GM12874 (cell line): ENCODE results near the gene MYCBPAP.

Source experiments
- CTCF ChIP-seq: IDR thresholded peaks from 2 replicates; pipeline ENCODE4 v1.5.1; 2011; ENCODE audit warnings: low read depth, mild to moderate bottlenecking, control low read depth, low read length, moderate library complexity; ENCODE audit not compliant: insufficient read depth

The MYCBPAP gene

GRCh38 chr17:50551433-50551815, 43.2 kb downstream of the MYCBPAP start:
- no peak for TF ChIP-seq CTCF

- TF ChIP-seq CTCF, result no peak
Observed at GRCh38 chr17:50551884-50552283, 43.6 kb downstream of the MYCBPAP start.

GRCh38 chr17:50554201-50554600, 46.0 kb downstream of the MYCBPAP start:
- no peak for TF ChIP-seq CTCF

GRCh38 chr17:50556803-50557202, 48.6 kb downstream of the MYCBPAP start:
- TF ChIP-seq CTCF, result no peak

- no peak for TF ChIP-seq CTCF
Observed at GRCh38 chr17:50557630-50558029, 49.4 kb downstream of the MYCBPAP start.

- no peak for TF ChIP-seq CTCF
Observed at GRCh38 chr17:50558091-50558490, 49.9 kb downstream of the MYCBPAP start.

GRCh38 chr17:50558581-50558940, 50.3 kb downstream of the MYCBPAP start:
- no peak for TF ChIP-seq CTCF
